HEK293 (cell line): ENCODE measurements around the gene S100A4.

Experiments
- HOXA7 ChIP-seq: sonication (generic); formaldehyde crosslinking; IDR thresholded peaks from 2 replicates; pipeline ENCODE4 v1.8.1; 2022; ENCODE audit warnings: missing genetic modification reagents, borderline replicate concordance
- SETDB1 ChIP-seq: IDR thresholded peaks from one replicate; pipeline ENCODE4 v1.6.1; 2017; ENCODE audit warnings: mild to moderate bottlenecking, low read length, moderate library complexity, mixed read lengths; ENCODE audit not compliant: insufficient read length
- SP2 ChIP-seq: fragments of 450-650 bp; formaldehyde crosslinking; IDR thresholded peaks from 2 replicates; pipeline ENCODE4 v1.5.1; 2016; ENCODE audit warnings: missing biosample characterization, missing genetic modification characterization
- ZBTB20 ChIP-seq: fragments of 450-650 bp; formaldehyde crosslinking; IDR thresholded peaks from 2 replicates; pipeline ENCODE4 v1.5.1; 2016; ENCODE audit warnings: missing biosample characterization, missing genetic modification characterization
- ZNF112 ChIP-seq: fragments of 450-650 bp; formaldehyde crosslinking; IDR thresholded peaks from 2 replicates; pipeline ENCODE4 v1.5.0; 2017; ENCODE audit warnings: missing biosample characterization, missing genetic modification characterization
- ZNF16 ChIP-seq: fragments of 450-650 bp; formaldehyde crosslinking; IDR thresholded peaks from 2 replicates; pipeline ENCODE4 v1.5.1; 2016; ENCODE audit warnings: low read depth, missing biosample characterization, missing genetic modification characterization
- ZNF292 ChIP-seq: fragments of 450-650 bp; formaldehyde crosslinking; IDR thresholded peaks from 2 replicates; pipeline ENCODE4 v1.5.1; 2016; ENCODE audit warnings: low read depth, missing biosample characterization, missing genetic modification characterization, borderline replicate concordance
- ZNF335 ChIP-seq: fragments of 450-650 bp; formaldehyde crosslinking; conservative IDR thresholded peaks from 2 replicates; pipeline ENCODE4 v1.5.1; 2016; ENCODE audit warnings: missing biosample characterization, missing genetic modification characterization
- ZNF341 ChIP-seq: fragments of 450-650 bp; formaldehyde crosslinking; IDR thresholded peaks from 2 replicates; pipeline ENCODE4; 2016; ENCODE audit warnings: low read depth, missing biosample characterization, missing genetic modification characterization
- ZNF391 ChIP-seq: fragments of 450-650 bp; formaldehyde crosslinking; IDR thresholded peaks from 2 replicates; pipeline ENCODE4 v1.5.1; 2016; ENCODE audit warnings: low read depth, missing biosample characterization, missing genetic modification characterization, borderline replicate concordance
- ZNF510 ChIP-seq: fragments of 450-650 bp; formaldehyde crosslinking; IDR thresholded peaks from 2 replicates; pipeline ENCODE4 v1.5.1; 2018; ENCODE audit warnings: mild to moderate bottlenecking, missing genetic modification characterization, missing biosample characterization; ENCODE audit not compliant: insufficient replicate concordance
- ZNF521 ChIP-seq: fragments of 450-650 bp; formaldehyde crosslinking; IDR thresholded peaks from 2 replicates; pipeline ENCODE4 v1.5.1; 2017; ENCODE audit warnings: missing biosample characterization, mild to moderate bottlenecking, missing genetic modification characterization
- ZNF530 ChIP-seq: fragments of 450-650 bp; formaldehyde crosslinking; IDR thresholded peaks from 2 replicates; pipeline ENCODE4 v1.5.1; 2016; ENCODE audit warnings: low read depth, missing biosample characterization, missing genetic modification characterization
- ZNF544 ChIP-seq: fragments of 450-650 bp; formaldehyde crosslinking; IDR thresholded peaks from 2 replicates; pipeline ENCODE4 v1.5.0; 2017; ENCODE audit warnings: missing biosample characterization, missing genetic modification characterization
- ZNF585B ChIP-seq: fragments of 450-650 bp; formaldehyde crosslinking; IDR thresholded peaks from 2 replicates; pipeline ENCODE4 v1.5.1; 2016; ENCODE audit warnings: missing biosample characterization, missing genetic modification characterization
- ZNF610 ChIP-seq: fragments of 450-650 bp; formaldehyde crosslinking; IDR thresholded peaks from 2 replicates; pipeline ENCODE4 v1.5.1; 2016; ENCODE audit warnings: missing biosample characterization, missing genetic modification characterization, borderline replicate concordance
- ZNF660 ChIP-seq: fragments of 450-650 bp; IDR thresholded peaks from 2 replicates; pipeline ENCODE4 v1.5.1; 2018; ENCODE audit warnings: missing biosample characterization, mild to moderate bottlenecking, missing genetic modification characterization
- ZNF664 ChIP-seq: fragments of 450-650 bp; formaldehyde crosslinking; IDR thresholded peaks from 2 replicates; pipeline ENCODE4 v1.5.1; 2016; ENCODE audit warnings: missing biosample characterization, missing genetic modification characterization
- ZNF792 ChIP-seq: fragments of 450-650 bp; formaldehyde crosslinking; IDR thresholded peaks from 2 replicates; pipeline ENCODE4 v1.5.1; 2016; ENCODE audit warnings: missing biosample characterization, missing genetic modification characterization
- ZNF837 ChIP-seq: fragments of 450-650 bp; formaldehyde crosslinking; IDR thresholded peaks from 2 replicates; pipeline ENCODE4 v1.5.1; 2016; ENCODE audit warnings: missing biosample characterization, missing genetic modification characterization
- ZSCAN16 ChIP-seq: fragments of 450-650 bp; formaldehyde crosslinking; IDR thresholded peaks from 2 replicates; pipeline ENCODE4 v1.5.1; 2016; ENCODE audit warnings: missing biosample characterization, missing genetic modification characterization
- TF ChIP-seq, protein P1 (sequence below): fragments of 450-650 bp; formaldehyde crosslinking; IDR thresholded peaks from 2 replicates; pipeline ENCODE4 v1.5.1; 2016; ENCODE audit warnings: missing biosample characterization, missing genetic modification characterization, borderline replicate concordance
- TF ChIP-seq, protein P2 (sequence below): fragments of 450-650 bp; formaldehyde crosslinking; IDR thresholded peaks from 2 replicates; pipeline ENCODE4 v1.5.1; 2017; ENCODE audit warnings: missing biosample characterization, missing genetic modification characterization
- TF ChIP-seq, protein P3 (sequence below): fragments of 450-650 bp; formaldehyde crosslinking; IDR thresholded peaks from 2 replicates; pipeline ENCODE4 v1.5.1; 2016; ENCODE audit warnings: missing biosample characterization, missing genetic modification characterization
- TF ChIP-seq, protein P4 (sequence below): fragments of 450-650 bp; formaldehyde crosslinking; IDR thresholded peaks from 2 replicates; pipeline ENCODE4 v1.5.1; 2016; ENCODE audit warnings: missing biosample characterization, missing genetic modification characterization
- TF ChIP-seq, protein P5 (sequence below): fragments of 450-650 bp; formaldehyde crosslinking; IDR thresholded peaks from 2 replicates; pipeline ENCODE4 v1.5.1; 2016; ENCODE audit warnings: missing biosample characterization, missing genetic modification characterization
- TF ChIP-seq, protein P6 (sequence below): fragments of 450-650 bp; formaldehyde crosslinking; IDR thresholded peaks from 2 replicates; pipeline ENCODE4 v1.5.1; 2016; ENCODE audit warnings: missing biosample characterization, missing genetic modification characterization, borderline replicate concordance

The S100A4 gene

DNA sequence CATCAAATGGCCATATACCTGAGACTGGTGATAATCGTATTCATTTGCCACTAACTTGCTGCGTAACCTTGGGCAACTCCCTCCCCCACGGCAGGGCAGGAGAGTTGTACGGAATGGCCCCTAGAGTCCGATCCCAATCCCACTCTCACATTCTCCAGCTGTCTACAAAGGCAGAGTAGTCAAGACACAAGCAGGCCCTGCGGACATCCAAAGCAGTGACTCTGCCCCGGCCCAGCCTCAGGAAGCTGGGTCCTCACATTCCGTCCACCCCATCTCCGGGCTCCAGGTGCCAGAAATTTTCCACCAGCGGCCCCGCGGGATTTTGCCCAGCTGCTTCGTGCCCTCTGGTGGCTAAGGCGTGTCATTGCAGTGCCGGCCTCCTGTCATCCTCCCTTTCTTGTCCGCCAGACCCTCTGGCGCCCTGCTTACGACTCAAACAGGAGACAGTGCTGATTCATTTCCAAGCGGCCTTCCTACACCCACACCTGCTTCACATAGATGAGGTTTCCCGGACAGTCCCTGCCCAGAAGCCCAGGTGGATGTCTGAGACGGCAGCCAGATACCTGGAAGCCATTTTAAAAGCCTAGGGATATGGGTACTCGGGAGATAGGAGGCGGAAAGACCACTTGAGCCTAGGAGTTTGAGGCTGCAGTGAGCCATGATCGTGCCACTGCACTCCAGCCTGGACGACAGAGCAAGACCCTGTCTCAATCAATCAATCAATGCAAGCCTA is 22.9 kb upstream of the S100A4 start (continued):
- TF ChIP-seq, protein P1, sequence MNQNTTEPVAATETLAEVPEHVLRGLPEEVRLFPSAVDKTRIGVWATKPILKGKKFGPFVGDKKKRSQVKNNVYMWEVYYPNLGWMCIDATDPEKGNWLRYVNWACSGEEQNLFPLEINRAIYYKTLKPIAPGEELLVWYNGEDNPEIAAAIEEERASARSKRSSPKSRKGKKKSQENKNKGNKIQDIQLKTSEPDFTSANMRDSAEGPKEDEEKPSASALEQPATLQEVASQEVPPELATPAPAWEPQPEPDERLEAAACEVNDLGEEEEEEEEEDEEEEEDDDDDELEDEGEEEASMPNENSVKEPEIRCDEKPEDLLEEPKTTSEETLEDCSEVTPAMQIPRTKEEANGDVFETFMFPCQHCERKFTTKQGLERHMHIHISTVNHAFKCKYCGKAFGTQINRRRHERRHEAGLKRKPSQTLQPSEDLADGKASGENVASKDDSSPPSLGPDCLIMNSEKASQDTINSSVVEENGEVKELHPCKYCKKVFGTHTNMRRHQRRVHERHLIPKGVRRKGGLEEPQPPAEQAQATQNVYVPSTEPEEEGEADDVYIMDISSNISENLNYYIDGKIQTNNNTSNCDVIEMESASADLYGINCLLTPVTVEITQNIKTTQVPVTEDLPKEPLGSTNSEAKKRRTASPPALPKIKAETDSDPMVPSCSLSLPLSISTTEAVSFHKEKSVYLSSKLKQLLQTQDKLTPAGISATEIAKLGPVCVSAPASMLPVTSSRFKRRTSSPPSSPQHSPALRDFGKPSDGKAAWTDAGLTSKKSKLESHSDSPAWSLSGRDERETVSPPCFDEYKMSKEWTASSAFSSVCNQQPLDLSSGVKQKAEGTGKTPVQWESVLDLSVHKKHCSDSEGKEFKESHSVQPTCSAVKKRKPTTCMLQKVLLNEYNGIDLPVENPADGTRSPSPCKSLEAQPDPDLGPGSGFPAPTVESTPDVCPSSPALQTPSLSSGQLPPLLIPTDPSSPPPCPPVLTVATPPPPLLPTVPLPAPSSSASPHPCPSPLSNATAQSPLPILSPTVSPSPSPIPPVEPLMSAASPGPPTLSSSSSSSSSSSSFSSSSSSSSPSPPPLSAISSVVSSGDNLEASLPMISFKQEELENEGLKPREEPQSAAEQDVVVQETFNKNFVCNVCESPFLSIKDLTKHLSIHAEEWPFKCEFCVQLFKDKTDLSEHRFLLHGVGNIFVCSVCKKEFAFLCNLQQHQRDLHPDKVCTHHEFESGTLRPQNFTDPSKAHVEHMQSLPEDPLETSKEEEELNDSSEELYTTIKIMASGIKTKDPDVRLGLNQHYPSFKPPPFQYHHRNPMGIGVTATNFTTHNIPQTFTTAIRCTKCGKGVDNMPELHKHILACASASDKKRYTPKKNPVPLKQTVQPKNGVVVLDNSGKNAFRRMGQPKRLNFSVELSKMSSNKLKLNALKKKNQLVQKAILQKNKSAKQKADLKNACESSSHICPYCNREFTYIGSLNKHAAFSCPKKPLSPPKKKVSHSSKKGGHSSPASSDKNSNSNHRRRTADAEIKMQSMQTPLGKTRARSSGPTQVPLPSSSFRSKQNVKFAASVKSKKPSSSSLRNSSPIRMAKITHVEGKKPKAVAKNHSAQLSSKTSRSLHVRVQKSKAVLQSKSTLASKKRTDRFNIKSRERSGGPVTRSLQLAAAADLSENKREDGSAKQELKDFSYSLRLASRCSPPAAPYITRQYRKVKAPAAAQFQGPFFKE: no peak
- peak; percentile 49 for TF ChIP-seq ZNF341
- TF ChIP-seq ZNF521 (tag by site-specific recombination): no peak
- TF ChIP-seq, protein P2, sequence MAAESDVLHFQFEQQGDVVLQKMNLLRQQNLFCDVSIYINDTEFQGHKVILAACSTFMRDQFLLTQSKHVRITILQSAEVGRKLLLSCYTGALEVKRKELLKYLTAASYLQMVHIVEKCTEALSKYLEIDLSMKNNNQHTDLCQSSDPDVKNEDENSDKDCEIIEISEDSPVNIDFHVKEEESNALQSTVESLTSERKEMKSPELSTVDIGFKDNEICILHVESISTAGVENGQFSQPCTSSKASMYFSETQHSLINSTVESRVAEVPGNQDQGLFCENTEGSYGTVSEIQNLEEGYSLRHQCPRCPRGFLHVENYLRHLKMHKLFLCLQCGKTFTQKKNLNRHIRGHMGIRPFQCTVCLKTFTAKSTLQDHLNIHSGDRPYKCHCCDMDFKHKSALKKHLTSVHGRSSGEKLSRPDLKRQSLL (tag by site-specific recombination): no peak
- TF ChIP-seq ZNF391 (tag by site-specific recombination): 0 out of 2 replicates have a peak, but pooled peaks have one; percentile 71
- TF ChIP-seq ZNF16 (tag by site-specific recombination): no peak
- no peak for TF ChIP-seq ZSCAN16 (tag by site-specific recombination)
- TF ChIP-seq, protein P3, sequence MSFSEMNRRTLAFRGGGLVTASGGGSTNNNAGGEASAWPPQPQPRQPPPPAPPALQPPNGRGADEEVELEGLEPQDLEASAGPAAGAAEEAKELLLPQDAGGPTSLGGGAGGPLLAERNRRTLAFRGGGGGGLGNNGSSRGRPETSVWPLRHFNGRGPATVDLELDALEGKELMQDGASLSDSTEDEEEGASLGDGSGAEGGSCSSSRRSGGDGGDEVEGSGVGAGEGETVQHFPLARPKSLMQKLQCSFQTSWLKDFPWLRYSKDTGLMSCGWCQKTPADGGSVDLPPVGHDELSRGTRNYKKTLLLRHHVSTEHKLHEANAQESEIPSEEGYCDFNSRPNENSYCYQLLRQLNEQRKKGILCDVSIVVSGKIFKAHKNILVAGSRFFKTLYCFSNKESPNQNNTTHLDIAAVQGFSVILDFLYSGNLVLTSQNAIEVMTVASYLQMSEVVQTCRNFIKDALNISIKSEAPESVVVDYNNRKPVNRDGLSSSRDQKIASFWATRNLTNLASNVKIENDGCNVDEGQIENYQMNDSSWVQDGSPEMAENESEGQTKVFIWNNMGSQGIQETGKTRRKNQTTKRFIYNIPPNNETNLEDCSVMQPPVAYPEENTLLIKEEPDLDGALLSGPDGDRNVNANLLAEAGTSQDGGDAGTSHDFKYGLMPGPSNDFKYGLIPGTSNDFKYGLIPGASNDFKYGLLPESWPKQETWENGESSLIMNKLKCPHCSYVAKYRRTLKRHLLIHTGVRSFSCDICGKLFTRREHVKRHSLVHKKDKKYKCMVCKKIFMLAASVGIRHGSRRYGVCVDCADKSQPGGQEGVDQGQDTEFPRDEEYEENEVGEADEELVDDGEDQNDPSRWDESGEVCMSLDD (tag by site-specific recombination): no peak
- TF ChIP-seq SP2 (tag by site-specific recombination): 0 out of 2 replicates have a peak, but pooled peaks have one; percentile 5
- TF ChIP-seq ZBTB20: no peak
- no peak for TF ChIP-seq ZNF292 (tag by site-specific recombination)
- no peak for TF ChIP-seq SETDB1
- TF ChIP-seq ZNF530 (tag by site-specific recombination): no peak
- TF ChIP-seq ZNF585B (tag by site-specific recombination): no peak
- TF ChIP-seq ZNF335 (tag by site-specific recombination): peak; percentile 81
- no peak for TF ChIP-seq ZNF837 (tag by site-specific recombination)
- TF ChIP-seq ZNF112: no peak
- TF ChIP-seq ZNF544: no peak
- TF ChIP-seq ZNF664 (tag by site-specific recombination): no peak
- TF ChIP-seq ZNF792: no peak
- TF ChIP-seq, protein P4, sequence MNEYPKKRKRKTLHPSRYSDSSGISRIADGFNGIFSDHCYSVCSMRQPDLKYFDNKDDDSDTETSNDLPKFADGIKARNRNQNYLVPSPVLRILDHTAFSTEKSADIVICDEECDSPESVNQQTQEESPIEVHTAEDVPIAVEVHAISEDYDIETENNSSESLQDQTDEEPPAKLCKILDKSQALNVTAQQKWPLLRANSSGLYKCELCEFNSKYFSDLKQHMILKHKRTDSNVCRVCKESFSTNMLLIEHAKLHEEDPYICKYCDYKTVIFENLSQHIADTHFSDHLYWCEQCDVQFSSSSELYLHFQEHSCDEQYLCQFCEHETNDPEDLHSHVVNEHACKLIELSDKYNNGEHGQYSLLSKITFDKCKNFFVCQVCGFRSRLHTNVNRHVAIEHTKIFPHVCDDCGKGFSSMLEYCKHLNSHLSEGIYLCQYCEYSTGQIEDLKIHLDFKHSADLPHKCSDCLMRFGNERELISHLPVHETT (tag by site-specific recombination): no peak
- no peak for TF ChIP-seq ZNF510 (tag by site-specific recombination)
- TF ChIP-seq, protein P5, sequence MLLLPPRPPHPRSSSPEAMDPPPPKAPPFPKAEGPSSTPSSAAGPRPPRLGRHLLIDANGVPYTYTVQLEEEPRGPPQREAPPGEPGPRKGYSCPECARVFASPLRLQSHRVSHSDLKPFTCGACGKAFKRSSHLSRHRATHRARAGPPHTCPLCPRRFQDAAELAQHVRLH (tag by site-specific recombination): no peak
- no peak for TF ChIP-seq ZNF610 (tag by site-specific recombination)
- peak; percentile 85 for TF ChIP-seq ZNF660 (tag by site-specific recombination)
- TF ChIP-seq, protein P6, sequence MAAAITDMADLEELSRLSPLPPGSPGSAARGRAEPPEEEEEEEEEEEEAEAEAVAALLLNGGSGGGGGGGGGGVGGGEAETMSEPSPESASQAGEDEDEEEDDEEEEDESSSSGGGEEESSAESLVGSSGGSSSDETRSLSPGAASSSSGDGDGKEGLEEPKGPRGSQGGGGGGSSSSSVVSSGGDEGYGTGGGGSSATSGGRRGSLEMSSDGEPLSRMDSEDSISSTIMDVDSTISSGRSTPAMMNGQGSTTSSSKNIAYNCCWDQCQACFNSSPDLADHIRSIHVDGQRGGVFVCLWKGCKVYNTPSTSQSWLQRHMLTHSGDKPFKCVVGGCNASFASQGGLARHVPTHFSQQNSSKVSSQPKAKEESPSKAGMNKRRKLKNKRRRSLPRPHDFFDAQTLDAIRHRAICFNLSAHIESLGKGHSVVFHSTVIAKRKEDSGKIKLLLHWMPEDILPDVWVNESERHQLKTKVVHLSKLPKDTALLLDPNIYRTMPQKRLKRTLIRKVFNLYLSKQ: no peak
- no peak for TF ChIP-seq HOXA7 (CRISPR knock-in tag)
